Fibroblast of lung (primary cell): ENCODE data around the gene TSPAN11. TPM values are rescaled to one million over a fixed set of nuclear protein-coding genes. Genes with fewer than 3 reads are reported as not detected.

Source experiments
- DNase-seq, 2 donors: peaks; one replicate each; pipeline versions ENCODE4 v3.0.0 to v3.0.0-alpha.2; 2010; ENCODE audit warnings: low read depth in 2 of 2
- H2AFZ ChIP-seq: 2 replicates; pipeline ENCODE4 v1.5.1; 2012; ENCODE audit warnings: low read length, control low read depth, inconsistent platforms
- H3K27ac ChIP-seq: 2 replicates; pipeline ENCODE4 v1.5.1; 2011; ENCODE audit warnings: low read length, control low read depth; ENCODE audit not compliant: insufficient read depth
- H3K27me3 ChIP-seq: 2 replicates; pipeline ENCODE4 v1.5.1; 2011; ENCODE audit warnings: mild to moderate bottlenecking, low read length; ENCODE audit not compliant: control insufficient read depth, insufficient read depth
- H3K36me3 ChIP-seq: 2 replicates; pipeline ENCODE4 v1.5.1; 2011; ENCODE audit warnings: low read length; ENCODE audit not compliant: control insufficient read depth, insufficient read depth
- H3K4me1 ChIP-seq: 2 replicates; pipeline ENCODE4 v1.5.1; 2011; ENCODE audit warnings: low read length; ENCODE audit not compliant: control insufficient read depth, insufficient read depth; ENCODE audit errors: extremely low read depth
- H3K4me2 ChIP-seq: 2 replicates; pipeline ENCODE4 v1.5.1; 2011; ENCODE audit warnings: low read length, control low read depth; ENCODE audit not compliant: insufficient read depth; ENCODE audit errors: extremely low read depth
- H3K4me3 ChIP-seq, 4 experiments: fragments of 200-600 bp in 1 of 4; sonication (generic) in 1 of 4; replicated peaks in 1 of 4; 2 replicates each; pipeline ENCODE4 v1.5.1; 2011 to 2016; ENCODE audit warnings: low read length in 4 of 4, low read depth in 3 of 4, mild to moderate bottlenecking in 3 of 4, control low read depth in 2 of 4, inconsistent platforms in 1 of 4, mixed read lengths in 1 of 4; ENCODE audit not compliant: insufficient read depth in 1 of 4; ENCODE audit errors: control extremely low read depth in 1 of 4
- H3K79me2 ChIP-seq: 2 replicates; pipeline ENCODE4 v1.5.1; 2012; ENCODE audit warnings: mild to moderate bottlenecking, low read length, inconsistent platforms; ENCODE audit not compliant: control insufficient read depth, insufficient read depth
- H3K9ac ChIP-seq: 2 replicates; pipeline ENCODE4 v1.5.1; 2011; ENCODE audit warnings: mild to moderate bottlenecking, low read length, control low read depth; ENCODE audit not compliant: insufficient read depth
- H3K9me3 ChIP-seq: 2 replicates; pipeline ENCODE4 v1.5.1; 2012; ENCODE audit warnings: low read depth, low read length; ENCODE audit not compliant: control insufficient read depth, insufficient read depth
- H4K20me1 ChIP-seq: 2 replicates; pipeline ENCODE4 v1.5.1; 2011; ENCODE audit warnings: low read length; ENCODE audit not compliant: control insufficient read depth, insufficient read depth; ENCODE audit errors: extremely low read depth
- EZH2 ChIP-seq: IDR thresholded peaks from 2 replicates; pipeline ENCODE4 v1.5.1; 2012; ENCODE audit warnings: low read length, control low read depth, mild to moderate bottlenecking; ENCODE audit errors: missing control alignments
- polyA plus RNA-seq, 2 donors: library from polyadenylated mRNA; depleted of rRNA in 1 of 2; stranded (reverse) in 1 of 2; unstranded in 1 of 2; fragments of >200 nt; gene quantifications; 2 replicates each; pipeline ENCODE4 v1.2.1, GENCODE V29; 2011 to 2012; ENCODE audit warnings: missing spikeins in 1 of 2
- total RNA-seq: library from RNA; depleted of rRNA; stranded (reverse); fragments of >200 nt; gene quantifications from 2 replicates; pipeline ENCODE4 v1.2.1, GENCODE V29; 2014
- TF ChIP-seq, protein P1 (sequence below), 2 donors: IDR thresholded peaks in 1 of 2; conservative IDR thresholded peaks in 1 of 2; 1 replicate in 1 of 2; 2 replicates in 1 of 2; pipeline ENCODE4 v1.5.1; 2011 to 2012; ENCODE audit warnings: low read length in 2 of 2, control low read depth in 1 of 2, inconsistent platforms in 1 of 2, low read depth in 1 of 2, mild to moderate bottlenecking in 1 of 2

Gene TSPAN11
- total and polyA plus RNA-seq, 2 donors (not counting 1 experiment from before 2014, with no cell fraction given), result 0.02 to 2.6 TPM

DNA sequence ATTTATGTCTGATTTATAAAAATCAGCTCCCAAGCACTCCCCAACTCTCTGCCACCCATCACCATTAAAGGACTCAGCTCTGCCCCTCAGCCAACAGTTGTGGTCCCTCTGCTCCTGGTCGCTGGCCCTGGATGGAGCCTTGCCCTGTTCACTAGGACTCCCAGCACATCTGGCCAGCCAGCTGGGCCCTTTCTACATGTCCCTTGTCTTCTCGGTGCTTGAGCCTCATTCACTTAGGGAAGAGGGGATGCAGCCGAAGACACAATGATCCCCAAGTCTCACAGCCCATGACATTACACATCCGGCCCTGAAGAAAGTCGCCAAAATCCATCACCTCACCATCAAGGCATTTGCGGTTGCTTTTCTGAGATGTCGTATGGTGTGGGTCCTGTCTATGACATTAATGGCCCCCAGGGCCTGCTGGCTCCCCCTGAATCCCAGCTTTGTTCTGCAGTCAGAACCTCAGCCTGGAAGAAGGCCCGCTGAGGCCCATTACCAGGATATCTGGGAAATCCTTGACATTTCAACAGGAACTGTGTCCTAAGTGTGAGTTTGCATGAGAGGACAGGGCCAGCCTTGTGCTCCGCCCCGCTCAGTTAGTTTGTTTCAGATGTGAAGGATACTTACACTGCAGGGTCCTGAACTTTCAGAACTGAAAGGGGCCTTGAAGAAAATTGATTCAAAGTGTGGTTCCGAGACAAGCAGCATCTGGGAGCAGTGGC is 19.1 kb downstream of the TSPAN11 start:
- H3K79me2 ChIP-seq, result no peaks in the 10 kb centered on the region
- DNase-seq, result no peak
- no peaks in the 10 kb centered on the region for H3K9me3 ChIP-seq
- no peak overlapping the region for H3K4me3 ChIP-seq
- H3K4me1 ChIP-seq, result no peaks in the 10 kb centered on the region
- TF ChIP-seq, protein P1, sequence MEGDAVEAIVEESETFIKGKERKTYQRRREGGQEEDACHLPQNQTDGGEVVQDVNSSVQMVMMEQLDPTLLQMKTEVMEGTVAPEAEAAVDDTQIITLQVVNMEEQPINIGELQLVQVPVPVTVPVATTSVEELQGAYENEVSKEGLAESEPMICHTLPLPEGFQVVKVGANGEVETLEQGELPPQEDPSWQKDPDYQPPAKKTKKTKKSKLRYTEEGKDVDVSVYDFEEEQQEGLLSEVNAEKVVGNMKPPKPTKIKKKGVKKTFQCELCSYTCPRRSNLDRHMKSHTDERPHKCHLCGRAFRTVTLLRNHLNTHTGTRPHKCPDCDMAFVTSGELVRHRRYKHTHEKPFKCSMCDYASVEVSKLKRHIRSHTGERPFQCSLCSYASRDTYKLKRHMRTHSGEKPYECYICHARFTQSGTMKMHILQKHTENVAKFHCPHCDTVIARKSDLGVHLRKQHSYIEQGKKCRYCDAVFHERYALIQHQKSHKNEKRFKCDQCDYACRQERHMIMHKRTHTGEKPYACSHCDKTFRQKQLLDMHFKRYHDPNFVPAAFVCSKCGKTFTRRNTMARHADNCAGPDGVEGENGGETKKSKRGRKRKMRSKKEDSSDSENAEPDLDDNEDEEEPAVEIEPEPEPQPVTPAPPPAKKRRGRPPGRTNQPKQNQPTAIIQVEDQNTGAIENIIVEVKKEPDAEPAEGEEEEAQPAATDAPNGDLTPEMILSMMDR (conservative IDR thresholded peaks at IDR 0.05 in 1 of 2, IDR thresholded peaks at IDR 0.05 in 1 of 2; ENCODE audit: low read depth in 1 of 2, low read length in 2 of 2), result no peak
- TF ChIP-seq EZH2, result no peak
- no peaks in the 10 kb centered on the region for H4K20me1 ChIP-seq
- H3K27me3 ChIP-seq, result no peaks in the 10 kb centered on the region
- H3K9ac ChIP-seq, result no peak overlapping the region
- H2AFZ ChIP-seq, result no peak overlapping the region
- no peak overlapping the region for H3K27ac ChIP-seq
- no peaks in the 10 kb centered on the region for H3K36me3 ChIP-seq
- no peak overlapping the region for H3K4me2 ChIP-seq

DNA sequence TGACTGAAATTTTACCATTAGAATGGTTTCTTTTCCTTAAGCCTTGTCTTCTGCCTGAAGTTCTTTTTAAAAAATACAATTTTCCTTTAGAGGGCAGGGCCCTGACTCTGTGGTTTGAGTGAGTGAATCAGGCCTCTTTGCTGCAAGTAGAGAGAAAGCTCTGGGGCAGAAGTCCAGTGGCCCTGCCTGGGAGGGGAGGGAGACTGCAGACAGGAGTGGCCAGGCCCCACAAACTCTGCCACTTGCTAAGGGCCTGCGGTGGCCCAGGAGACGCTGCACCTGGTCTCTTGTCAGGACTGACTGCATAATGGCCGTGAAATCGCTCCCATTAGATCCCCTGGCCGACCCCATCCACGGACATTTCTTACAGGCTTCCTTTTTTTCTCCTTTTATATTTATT is 25.5 kb downstream of the TSPAN11 start:
- TF ChIP-seq EZH2, result no peak
- TF ChIP-seq, protein P1 (conservative IDR thresholded peaks at IDR 0.05 in 1 of 2, IDR thresholded peaks at IDR 0.05 in 1 of 2; ENCODE audit: low read depth in 1 of 2, low read length in 2 of 2), result no peak
- DNase-seq, result no peak
- no peaks in the 10 kb centered on the region for H3K36me3 ChIP-seq
- no peak overlapping the region for H3K4me3 ChIP-seq
- H3K9me3 ChIP-seq, result no peaks in the 10 kb centered on the region
- no peak overlapping the region for H3K9ac ChIP-seq
- no peak overlapping the region for H3K27ac ChIP-seq
- H3K79me2 ChIP-seq, result no peaks in the 10 kb centered on the region
- no peaks in the 10 kb centered on the region for H3K27me3 ChIP-seq
- no peak overlapping the region for H3K4me2 ChIP-seq
- no peaks in the 10 kb centered on the region for H3K4me1 ChIP-seq
- H4K20me1 ChIP-seq, result no peaks in the 10 kb centered on the region
- H2AFZ ChIP-seq, result no peak overlapping the region

DNA sequence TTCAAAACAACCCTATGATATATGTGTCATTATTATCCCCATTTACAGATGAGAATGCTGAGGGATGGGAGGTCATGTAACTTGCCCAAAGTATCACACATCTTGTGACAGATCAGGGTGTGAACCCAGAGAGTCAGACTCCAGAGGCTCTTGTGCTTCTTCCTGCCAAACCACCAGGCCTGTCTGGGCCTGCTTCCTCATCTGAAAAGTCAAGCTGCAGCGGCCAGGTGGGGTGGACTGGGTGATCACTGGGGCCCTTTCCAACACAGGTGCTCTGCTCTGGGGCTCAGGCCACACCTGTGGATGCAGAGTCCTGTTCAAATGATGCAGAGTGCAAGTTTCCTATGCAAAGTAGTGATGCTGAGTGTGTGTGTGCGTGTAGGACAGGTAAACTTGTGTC is 26.7 kb downstream of the TSPAN11 start:
- H3K79me2 ChIP-seq, result no peaks in the 10 kb centered on the region
- H3K4me1 ChIP-seq, result no peaks in the 10 kb centered on the region
- no peaks in the 10 kb centered on the region for H4K20me1 ChIP-seq
- H2AFZ ChIP-seq, result no peak overlapping the region
- H3K27me3 ChIP-seq, result no peaks in the 10 kb centered on the region
- no peak for DNase-seq
- H3K4me2 ChIP-seq, result no peak overlapping the region
- TF ChIP-seq, protein P1 (conservative IDR thresholded peaks at IDR 0.05 in 1 of 2, IDR thresholded peaks at IDR 0.05 in 1 of 2; ENCODE audit: low read depth in 1 of 2, low read length in 2 of 2), result no peak
- no peak for TF ChIP-seq EZH2
- H3K9me3 ChIP-seq, result no peaks in the 10 kb centered on the region
- no peak overlapping the region for H3K9ac ChIP-seq
- no peak overlapping the region for H3K4me3 ChIP-seq
- H3K27ac ChIP-seq, result no peak overlapping the region
- H3K36me3 ChIP-seq, result no peaks in the 10 kb centered on the region
